HG02973 (cell line): ENCODE results near the gene HIRA.
"Not testable (repeated sequence)": the region's sequence is repeated elsewhere in the genome, so short reads cannot be mapped to it uniquely, and the experiment has no call there.

Experiments
- ATAC-seq: cut with Tn5 transposase; IDR thresholded peaks from one replicate; pipeline ENCODE4 v1.9.1; 2021; ENCODE audit warnings: moderate library complexity; ENCODE audit not compliant: unreplicated experiment

HIRA gene

DNA sequence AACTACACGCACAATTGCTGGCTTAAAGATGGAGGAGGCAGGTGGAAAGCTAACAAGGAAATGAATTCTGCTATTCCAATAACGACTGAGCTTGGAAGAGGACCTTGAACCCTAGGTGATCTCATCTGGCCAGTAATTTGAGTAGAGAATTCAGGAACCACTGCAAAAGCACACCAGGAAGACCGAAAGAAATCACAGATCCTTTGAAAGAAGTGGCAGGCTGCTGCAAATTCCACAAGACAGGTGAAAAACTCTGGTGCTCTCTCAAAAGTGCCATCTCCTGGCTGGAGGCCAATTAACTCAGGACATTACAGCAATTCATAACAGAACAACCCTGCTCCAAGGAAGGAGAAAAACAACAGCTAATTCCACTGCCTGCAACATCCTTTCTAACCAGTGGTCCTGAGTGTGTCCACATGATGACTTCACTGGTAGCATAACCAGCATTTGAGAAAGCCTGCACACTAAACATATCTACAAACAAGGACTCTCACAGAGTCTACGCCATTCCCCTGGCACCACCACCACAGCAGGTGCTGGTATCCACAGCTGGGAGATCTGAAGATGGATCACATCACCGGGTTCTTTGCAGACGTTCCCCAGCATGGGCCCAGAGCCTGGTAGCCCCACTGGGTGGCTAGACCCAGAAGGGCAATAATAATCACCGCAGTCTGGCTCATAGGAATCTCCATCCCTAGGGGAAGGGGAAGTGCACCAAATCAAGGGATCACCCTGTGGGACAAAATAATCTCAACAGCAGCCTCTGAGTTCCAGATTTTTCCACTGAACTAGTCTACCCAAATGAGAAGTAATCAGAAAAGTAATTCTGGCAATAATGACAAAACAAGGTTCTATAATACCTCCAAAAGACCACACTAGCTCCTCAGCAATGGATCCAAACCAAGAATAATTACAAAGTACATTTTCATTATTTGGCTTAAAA, 95.1 kb downstream of the HIRA start:
- no peak for ATAC-seq

DNA sequence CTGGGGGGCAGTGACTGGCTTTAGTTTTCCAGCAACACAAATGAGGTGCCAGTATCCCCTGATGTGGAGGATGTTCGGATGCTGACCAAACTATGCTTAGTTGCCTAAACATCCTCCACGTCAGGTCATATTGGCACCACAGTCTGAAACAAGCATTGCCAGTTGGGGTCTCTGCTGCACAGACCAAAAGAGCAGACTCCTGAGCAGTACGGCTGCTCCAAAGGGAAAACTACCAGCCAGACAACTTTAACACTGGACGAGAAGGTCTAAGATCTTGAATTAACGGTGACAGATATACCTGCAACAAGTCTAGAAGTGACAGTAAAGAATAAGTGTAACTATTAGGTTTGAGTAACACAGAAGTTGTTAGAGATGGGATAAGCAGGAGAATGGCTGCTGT, 99.6 kb downstream of the HIRA start:
- ATAC-seq = no peak

DNA sequence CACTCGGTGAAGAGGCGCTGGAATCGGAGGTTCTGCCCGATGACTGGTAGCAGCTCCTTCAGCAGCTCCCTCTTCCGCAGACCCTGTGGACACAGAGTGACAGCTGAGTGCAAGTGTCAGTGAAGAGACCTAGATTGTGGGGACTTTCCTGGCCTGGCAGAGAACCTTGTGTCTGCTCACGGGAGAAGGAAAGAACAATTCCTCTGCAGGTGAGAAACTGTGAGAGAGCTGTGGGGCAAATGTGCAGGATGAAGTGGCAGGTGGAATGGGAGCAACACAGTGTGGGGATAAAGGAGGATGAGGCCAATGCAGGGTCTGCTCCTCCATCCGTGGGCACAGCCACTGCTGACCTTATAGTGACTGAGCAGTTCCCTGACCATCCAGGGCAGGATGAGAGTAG, 100.1 kb downstream of the HIRA start:
- ATAC-seq = no peak

GRCh38 chr22:19330865-19331418, 100.6 kb downstream of the HIRA start:
- no peak for ATAC-seq

DNA sequence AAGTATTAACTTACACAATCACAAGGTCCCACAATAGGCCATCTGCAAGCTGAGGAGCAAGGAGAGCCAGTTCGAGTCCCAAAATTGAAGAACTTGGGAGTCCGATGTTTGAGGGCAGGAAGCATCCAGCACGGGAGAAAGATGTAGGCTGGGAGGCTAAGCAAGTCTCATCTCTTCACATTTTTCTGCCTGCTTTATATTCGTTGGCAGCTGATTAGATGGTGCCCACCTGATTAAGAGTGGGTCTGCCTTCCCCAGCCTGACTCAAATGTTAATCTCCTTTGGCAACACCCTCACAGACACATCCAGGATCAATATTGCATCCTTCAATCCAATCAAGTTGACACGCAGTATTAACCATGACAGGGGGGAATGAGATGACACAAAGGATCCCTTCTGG, 101.3 kb downstream of the HIRA start:
- ATAC-seq = not testable (repeated sequence)

GRCh38 chr22:19329454-19329853, 102.1 kb downstream of the HIRA start:
- ATAC-seq = no peak

DNA sequence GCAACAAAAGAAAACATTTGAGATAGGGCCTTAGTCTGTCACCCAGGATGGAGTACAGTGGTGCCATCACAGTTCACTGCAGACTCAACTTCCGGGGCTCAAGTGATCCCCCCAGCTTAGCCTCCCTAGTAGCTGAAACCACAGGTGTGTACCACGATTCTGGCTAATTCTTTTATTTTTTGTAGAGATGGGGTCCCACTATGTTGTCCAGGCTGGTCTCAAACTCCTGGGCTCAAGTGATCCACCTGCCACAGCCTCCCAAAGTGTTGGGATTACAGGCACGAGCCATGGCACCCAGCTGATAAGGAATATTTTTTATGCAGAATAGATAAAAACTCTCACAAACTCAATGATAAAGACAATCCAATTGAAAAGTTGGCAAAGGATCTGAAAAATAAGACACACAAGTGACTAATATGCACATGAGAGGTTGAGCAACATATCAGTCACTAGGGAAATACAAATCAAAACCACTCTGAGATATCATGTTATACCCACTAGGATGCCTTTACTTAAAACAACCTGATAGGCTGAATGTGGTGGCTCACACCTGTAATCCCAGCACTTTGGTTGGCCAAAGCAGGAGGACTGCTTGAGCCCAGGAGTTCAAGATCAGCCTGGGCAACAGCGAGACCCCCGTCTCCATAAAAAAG, 106.1 kb downstream of the HIRA start:
- no peak for ATAC-seq

GRCh38 chr22:19323420-19323819, 108.1 kb downstream of the HIRA start:
- not testable (repeated sequence) for ATAC-seq

DNA sequence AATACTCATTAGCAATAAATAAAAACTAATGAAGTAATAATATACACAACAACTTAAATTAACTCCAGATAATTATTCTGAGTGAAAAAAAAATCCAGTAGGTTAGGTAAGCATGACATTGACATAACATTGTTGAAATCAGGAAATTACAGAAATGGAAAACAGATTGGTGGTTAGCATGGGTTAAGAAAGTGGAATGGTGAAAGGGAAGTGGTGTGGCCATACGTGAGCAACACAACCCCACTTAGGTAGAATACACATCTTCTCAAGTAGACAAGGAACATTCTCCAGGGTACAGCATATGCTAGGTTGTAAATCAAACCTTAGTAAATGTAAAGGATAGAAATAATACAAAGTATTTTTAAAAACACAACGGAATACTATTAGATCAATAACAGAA, 109.8 kb downstream of the HIRA start:
- ATAC-seq = no peak

DNA sequence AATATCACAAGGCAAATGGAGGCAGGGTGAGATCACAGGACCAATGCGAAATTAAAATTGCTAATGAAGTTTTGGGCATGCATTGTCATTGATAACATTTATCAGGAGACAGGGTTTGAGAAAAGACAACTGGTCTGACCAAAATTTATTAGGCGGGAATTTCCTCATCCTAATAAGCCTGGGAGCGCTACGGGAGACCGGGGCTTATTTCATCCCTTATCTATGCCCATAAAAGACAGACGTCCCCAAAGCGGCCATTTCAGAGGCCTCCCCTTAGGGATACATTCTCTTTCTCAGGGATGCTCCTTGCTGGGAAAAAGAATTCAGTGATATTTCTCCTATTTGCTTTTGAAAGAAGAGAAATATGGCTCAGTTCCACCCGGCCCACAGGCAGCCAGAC, 111.4 kb downstream of the HIRA start:
- not testable (repeated sequence) for ATAC-seq

DNA sequence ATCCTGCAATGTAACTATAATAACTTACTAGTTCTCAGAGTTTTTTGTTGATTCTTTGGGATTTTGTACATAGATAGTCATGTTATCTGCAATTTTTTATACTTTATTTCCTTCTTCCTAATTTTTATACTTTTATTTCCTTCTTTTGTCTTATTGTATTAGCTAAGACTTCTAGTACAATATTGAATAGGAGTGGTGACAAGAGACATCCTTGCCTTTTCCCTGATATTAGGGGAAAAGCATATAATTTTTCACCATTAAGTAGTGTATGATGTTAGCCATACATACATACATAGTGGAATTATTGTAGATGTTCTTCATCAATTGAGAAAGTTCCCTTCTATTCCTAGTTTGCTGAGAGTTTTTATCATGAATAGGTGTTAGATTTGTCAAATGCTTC, 112.3 kb downstream of the HIRA start:
- no peak for ATAC-seq

- no peak for ATAC-seq
Measured at GRCh38 chr22:19317865-19318264, 113.7 kb downstream of the HIRA start.

DNA sequence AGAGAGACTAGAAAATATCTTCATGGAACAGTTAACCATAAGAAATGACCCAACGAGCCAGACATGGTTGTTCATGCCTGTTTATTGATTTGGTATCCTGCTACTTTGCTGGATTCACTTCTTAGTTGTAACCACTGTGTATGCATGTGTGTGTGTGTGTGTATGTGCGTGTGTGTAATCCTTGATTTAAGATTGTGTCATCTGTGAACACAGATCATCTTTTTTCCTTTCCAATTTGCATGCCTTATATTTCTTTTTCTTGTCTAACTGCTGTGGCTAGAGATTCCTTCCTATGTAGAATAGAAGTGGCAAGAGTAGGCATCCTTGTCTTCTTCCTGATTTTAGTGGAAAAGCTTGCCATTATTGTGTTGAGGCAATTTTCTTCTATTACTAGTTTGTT, 123.7 kb downstream of the HIRA start:
- no peak for ATAC-seq

- ATAC-seq = not testable (repeated sequence)
Measured at GRCh38 chr22:19306535-19306934, 125.0 kb downstream of the HIRA start.

DNA sequence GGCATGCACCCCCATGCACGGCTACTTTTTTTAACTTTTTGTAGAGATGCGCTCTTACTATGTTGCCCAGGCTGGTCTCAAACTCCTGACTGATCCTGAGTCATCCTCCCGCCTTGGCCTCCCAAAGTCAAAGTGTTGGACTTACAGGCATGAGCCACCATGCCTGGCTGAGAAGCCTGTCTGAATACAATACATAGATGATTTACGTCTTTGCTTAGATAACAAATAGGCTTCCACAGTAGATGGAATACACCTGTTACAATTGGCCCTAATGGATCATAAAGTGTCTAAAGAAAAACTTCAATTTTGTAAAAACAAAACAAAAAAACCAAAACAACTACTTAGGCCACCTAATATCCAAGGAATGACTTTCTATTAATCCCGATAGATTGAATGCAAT, 127.0 kb downstream of the HIRA start:
- ATAC-seq = no peak

DNA sequence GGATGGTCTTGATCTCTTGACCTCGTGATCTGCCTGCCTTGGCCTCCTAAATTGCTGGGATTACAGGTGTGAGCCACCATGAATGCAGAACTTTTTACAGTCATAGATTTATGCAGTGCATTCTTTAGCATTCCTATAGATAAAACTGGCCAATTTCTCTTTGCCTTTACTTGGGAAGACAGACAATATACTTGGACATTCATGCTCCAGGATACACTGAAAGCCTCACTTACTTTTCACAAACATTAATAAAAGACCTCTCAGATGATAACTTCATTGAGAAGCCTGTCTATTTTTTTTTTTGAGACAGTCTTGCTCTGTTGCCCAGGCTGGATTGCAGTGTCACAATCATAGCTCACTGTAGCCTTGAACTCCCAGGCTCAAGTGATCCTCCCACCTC, 127.7 kb downstream of the HIRA start:
- no peak for ATAC-seq

- ATAC-seq = no peak
Measured at GRCh38 chr22:19295733-19296132, 135.8 kb downstream of the HIRA start.

DNA sequence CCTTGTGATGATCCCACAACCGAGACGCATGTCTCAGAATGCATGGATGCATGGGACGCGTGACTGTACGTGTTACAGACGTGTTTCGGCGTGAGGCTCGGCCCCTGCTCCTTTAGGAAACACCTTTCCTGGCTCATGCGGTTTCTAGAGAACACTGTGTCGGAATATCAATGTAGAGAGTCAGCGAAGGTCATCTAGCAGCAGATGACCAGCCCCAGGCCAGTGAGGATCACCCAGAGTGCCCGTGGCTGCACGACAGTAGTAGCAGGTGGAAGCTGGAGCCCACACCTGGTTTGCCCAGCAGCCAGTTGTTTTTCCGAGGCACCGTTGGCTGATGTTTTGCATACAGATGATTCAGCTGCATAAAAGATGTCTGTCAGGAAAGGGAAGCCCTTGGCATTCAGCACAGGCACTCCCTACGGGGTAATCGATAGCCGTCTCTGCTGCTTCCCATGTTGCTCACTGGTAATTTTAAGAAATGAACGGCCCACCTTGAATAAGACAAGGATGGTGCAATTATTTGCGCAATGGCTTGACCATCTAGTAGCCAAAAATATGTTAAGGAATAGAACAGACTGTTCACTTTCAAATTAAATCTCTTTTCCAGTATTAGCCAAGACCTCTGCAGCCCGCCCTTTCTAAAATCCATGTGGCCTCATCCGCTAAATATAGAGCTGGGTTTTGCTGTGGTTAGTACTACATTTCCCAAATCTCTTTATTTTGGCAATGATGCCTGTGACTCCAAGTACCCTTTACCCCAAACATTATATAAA, 138.9 kb downstream of the HIRA start:
- ATAC-seq = no peak

DNA sequence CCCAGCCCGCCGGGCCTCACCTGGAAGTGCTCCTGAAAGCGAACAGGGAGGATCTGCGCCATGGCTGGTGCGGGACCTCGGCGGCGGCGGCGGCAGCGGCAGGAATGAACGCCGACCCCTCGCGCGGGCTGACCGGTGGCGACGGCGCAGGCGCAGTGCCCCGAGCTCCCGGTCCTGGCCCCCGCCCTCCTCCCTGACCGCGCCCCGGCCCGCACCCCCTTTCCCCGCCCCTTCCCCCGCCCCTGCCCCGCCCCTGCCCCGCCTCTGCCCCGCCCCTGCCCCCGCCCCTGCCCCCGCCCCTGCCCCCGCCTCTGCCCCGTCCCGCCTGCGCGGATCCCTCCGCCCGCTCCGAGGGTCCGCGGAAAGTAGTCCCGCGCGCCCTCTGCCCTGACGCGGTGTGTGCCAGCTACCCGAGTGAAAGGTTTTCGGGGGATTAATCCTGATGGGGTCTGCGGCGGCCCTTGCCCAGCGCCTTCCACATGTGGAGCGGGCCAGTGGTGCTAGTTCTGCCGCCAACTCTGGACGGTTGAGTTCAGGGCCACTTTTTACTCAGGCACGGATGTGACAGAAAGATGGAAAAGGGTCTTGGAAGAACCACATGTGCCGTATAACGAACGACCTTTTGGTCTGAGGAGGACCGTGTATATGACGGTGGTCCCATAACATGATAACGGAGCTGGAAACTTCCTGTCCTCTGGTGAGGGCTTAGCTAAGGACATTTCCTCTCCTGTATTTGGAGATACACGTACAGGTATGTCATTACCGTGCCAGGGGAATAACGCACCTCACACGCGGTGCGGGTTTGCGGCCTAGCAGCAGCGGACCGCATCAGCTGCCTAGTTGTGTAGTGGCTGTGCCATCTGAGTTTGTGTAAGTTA, 139.7 kb downstream of the HIRA start, which contains the start of gene CLTCL1:
TSS of gene CLTCL1 (minus strand) at position 140 of the 878 bp plus-strand sequence. CDS start at position 62, 78 bp downstream.
- ATAC-seq = peak; percentile 52

DNA sequence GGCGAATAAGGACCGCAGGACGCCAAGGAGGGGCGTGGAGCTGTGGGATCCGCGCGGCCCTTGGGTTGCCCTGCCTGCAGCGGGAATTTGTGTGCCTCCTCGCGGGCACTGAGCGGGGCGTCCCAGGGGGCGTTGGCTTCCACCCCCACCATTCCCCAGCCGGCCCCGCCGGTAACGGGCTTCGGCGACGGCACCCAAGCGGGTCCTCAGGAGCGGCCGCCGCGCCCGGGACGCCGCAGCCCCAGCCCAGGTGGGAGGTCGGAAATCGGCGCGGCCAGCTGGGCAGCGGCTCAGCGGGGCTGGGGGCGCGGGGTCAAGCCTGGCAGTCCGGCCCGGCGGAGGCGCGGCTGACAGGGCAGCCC, 140.3 kb downstream of the HIRA start:
- peak; percentile 29 for ATAC-seq
